ENCODE results near the gene SHROOM2.

Gene SHROOM2

GRCh38 chrX:9957743-9958142, 171.5 kb downstream of the SHROOM2 start:
- no peak for FAIRE-seq
- TF ChIP-seq TAF1 (IDR thresholded peaks at IDR 0.05; ENCODE audit: low read depth, low read length), result no peak
- TF ChIP-seq PAX5 (IDR thresholded peaks at IDR 0.05; ENCODE audit: insufficient read depth, low read length, severe bottlenecking), result no peak
- TF ChIP-seq SPI1 (IDR thresholded peaks at IDR 0.05; ENCODE audit: low read depth, low read length), result no peak
- no peak for TF ChIP-seq POU2F2 (IDR thresholded peaks at IDR 0.05; ENCODE audit: low read depth, low read length)
- no peak for TF ChIP-seq POLR2A (IDR thresholded peaks at IDR 0.05; ENCODE audit: low read depth, low read length)
- no peak for TF ChIP-seq POLR2AphosphoS5 (IDR thresholded peaks at IDR 0.05; ENCODE audit: low read depth, low read length)
- no peak for DNase-seq (ENCODE audit: insufficient read length, low spot score)

DNA sequence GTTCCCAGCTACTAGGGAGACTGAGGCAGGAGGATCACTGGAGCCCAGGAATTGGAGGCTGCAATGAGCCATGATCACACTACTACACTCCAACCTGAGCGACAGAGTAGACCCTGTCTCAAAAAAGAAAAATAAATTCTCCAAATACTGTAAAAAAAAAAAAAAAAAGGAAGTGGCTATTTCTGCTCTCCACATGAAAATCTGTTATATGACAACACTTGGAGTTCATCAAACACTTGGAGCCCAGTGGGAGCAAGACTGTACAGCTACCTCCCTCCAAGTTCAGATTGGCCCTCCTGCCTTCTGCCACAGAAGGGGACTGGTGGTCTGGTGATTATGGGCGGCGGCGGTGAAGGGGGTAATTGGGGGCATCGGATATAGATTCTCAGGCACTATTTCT, 172.0 kb downstream of the SHROOM2 start:
- TF ChIP-seq TAF1 (IDR thresholded peaks at IDR 0.05; ENCODE audit: low read depth, low read length) (no peak), POLR2A (IDR thresholded peaks at IDR 0.05; ENCODE audit: low read depth, low read length) (no peak), POLR2AphosphoS5 (IDR thresholded peaks at IDR 0.05; ENCODE audit: low read depth, low read length) (no peak), SPI1 (IDR thresholded peaks at IDR 0.05; ENCODE audit: low read depth, low read length) (peak; percentile 33), POU2F2 (IDR thresholded peaks at IDR 0.05; ENCODE audit: low read depth, low read length) (no peak), PAX5 (IDR thresholded peaks at IDR 0.05; ENCODE audit: insufficient read depth, low read length, severe bottlenecking) (no peak)

DNA sequence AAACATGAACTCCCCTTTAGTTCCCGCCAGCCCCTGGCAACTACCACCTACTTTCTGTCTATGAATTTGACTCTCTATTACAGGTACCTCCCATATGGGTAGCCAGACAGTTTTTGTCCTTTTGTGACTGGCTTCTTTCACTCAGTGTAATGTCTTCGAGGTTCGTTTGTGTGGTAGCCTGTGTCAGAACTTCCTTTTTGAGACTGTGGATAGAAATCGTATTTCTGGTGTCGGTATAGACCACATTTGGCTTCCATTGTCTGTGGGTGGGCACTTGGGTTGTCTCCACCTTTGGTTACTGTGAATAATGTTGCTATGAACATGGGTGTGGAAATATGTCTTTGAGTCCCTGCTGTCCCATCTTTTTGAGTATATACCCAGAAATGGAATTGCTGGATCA, 175.5 kb downstream of the SHROOM2 start:
- no peak for DNase-seq (ENCODE audit: insufficient read length, low spot score)
- FAIRE-seq, result no peak
- TF ChIP-seq PAX5 (IDR thresholded peaks at IDR 0.05; ENCODE audit: insufficient read depth, low read length, severe bottlenecking) (no peak), POLR2A (IDR thresholded peaks at IDR 0.05; ENCODE audit: low read depth, low read length) (no peak), POLR2AphosphoS5 (IDR thresholded peaks at IDR 0.05; ENCODE audit: low read depth, low read length) (no peak), TAF1 (IDR thresholded peaks at IDR 0.05; ENCODE audit: low read depth, low read length) (no peak), SPI1 (IDR thresholded peaks at IDR 0.05; ENCODE audit: low read depth, low read length) (no peak), POU2F2 (IDR thresholded peaks at IDR 0.05; ENCODE audit: low read depth, low read length) (no peak)

More for the DNA sequence above, 172.0 kb downstream of the SHROOM2 start:
- FAIRE-seq, result no peak
- no peak for DNase-seq (ENCODE audit: insufficient read length, low spot score)

DNA sequence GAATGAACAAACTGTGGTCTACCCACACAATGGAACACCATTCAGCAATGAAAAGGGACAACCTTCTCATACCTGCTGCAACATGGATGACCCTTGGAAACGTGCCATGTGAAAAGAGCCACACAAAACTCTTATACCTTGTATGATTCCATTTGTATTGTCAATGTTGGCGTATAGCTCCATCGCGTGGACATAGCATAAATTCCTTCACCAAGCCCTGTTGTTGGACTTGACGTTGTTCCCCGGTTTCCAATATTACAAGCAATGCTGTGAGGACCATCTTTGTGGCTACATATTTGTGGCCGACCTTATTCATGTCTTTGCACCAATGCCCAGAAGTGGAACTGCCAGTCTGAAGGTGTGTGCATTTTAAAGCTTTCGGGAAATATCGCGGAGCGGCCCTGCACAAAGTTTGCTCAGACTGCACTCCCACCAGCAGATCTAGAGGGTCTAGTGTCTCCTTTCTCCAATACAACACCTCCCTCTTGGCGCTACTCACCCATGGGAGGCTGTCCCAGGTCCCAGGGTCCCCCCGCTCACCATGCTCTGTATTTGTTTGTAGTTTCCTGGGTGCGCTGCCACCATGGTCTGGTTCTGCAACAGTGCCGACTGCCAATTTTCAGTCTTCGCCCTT, 180.7 kb downstream of the SHROOM2 start, which contains the start of gene CLDN34:
Gene CLDN34 (plus strand): TSS at position 584 of the 634 bp plus-strand sequence. CDS start 0 bp downstream, at position 584.
- FAIRE-seq, result no peak
- TF ChIP-seq POLR2AphosphoS5 (IDR thresholded peaks at IDR 0.05; ENCODE audit: low read depth, low read length) (no peak), POLR2A (IDR thresholded peaks at IDR 0.05; ENCODE audit: low read depth, low read length) (no peak), SPI1 (IDR thresholded peaks at IDR 0.05; ENCODE audit: low read depth, low read length) (no peak), POU2F2 (IDR thresholded peaks at IDR 0.05; ENCODE audit: low read depth, low read length) (no peak), TAF1 (IDR thresholded peaks at IDR 0.05; ENCODE audit: low read depth, low read length) (no peak), PAX5 (IDR thresholded peaks at IDR 0.05; ENCODE audit: insufficient read depth, low read length, severe bottlenecking) (no peak)
- DNase-seq (ENCODE audit: insufficient read length, low spot score), result no peak

DNA sequence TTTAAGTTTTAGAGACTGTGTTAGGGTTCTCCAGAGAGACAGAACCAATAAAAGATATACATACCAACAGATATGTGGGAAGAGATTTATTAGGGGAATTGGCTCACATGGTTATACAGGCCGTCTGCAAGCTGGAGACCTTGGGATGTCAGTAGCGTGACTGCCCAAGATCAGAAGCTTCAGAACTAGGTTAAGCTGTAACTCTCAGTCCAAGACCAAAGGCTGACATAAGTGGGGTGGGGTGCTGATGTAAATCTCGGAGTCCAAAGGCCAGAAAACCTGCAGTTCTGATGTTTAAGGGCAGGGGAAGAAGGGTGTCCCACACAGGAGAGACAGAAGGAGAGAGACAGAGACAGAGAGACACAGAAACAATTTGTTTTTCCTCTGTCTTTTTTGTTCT, 191.4 kb downstream of the SHROOM2 start:
- FAIRE-seq, result no peak
- no peak for TF ChIP-seq POLR2A (IDR thresholded peaks at IDR 0.05; ENCODE audit: low read depth, low read length)
- DNase-seq (ENCODE audit: insufficient read length, low spot score), result no peak

DNA sequence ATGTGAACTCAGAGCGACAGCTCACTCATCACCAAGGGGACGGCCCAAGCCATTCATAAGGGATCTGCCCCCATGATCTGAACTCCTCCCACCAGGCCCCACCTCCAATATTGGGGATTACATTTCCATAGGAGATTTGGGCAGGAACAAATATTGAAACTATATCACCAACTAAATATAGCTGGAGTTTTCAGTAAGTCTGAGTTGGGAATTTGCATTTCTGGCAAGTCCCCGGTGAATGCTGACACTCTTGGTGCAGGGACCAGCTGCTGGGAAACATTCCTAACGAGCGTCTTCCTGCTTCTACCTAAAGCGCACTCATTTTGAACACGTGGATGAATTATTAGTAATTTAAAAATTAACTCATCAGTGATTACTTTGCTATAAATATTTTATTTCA, 194.2 kb downstream of the SHROOM2 start:
- no peak for DNase-seq (ENCODE audit: insufficient read length, low spot score)
- no peak for FAIRE-seq
- no peak for TF ChIP-seq POU2F2 (IDR thresholded peaks at IDR 0.05; ENCODE audit: low read depth, low read length)
- no peak for TF ChIP-seq POLR2AphosphoS5 (IDR thresholded peaks at IDR 0.05; ENCODE audit: low read depth, low read length)
- no peak for TF ChIP-seq POLR2A (IDR thresholded peaks at IDR 0.05; ENCODE audit: low read depth, low read length)
- TF ChIP-seq SPI1 (IDR thresholded peaks at IDR 0.05; ENCODE audit: low read depth, low read length), result no peak
- TF ChIP-seq TAF1 (IDR thresholded peaks at IDR 0.05; ENCODE audit: low read depth, low read length), result no peak
- no peak for TF ChIP-seq PAX5 (IDR thresholded peaks at IDR 0.05; ENCODE audit: insufficient read depth, low read length, severe bottlenecking)

DNA sequence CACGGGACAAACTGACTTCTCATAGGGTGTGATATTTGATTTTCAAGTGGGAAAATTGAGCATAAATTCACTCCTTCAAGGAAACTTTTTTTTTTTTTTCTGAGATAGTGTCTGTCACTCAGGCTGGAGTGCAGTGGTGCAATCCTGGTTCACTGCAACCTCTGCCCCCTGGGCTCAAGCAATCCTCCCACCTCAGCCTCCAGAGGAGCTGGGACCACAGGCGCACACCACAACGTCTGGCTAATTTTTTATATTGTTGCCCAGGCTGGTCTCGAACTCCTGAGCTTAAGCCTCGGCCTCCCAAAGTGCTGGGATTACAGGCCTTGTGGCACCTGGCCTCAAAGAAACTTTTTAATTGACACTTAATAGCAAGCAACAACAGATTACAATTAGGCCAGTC, 194.7 kb downstream of the SHROOM2 start:
- FAIRE-seq (peak; percentile 69), DNase-seq (ENCODE audit: insufficient read length, low spot score) (no peak)
- no peak for TF ChIP-seq SPI1 (IDR thresholded peaks at IDR 0.05; ENCODE audit: low read depth, low read length)
- no peak for TF ChIP-seq POLR2AphosphoS5 (IDR thresholded peaks at IDR 0.05; ENCODE audit: low read depth, low read length)
- TF ChIP-seq POU2F2 (IDR thresholded peaks at IDR 0.05; ENCODE audit: low read depth, low read length), result no peak
- TF ChIP-seq PAX5 (IDR thresholded peaks at IDR 0.05; ENCODE audit: insufficient read depth, low read length, severe bottlenecking), result no peak
- TF ChIP-seq POLR2A (IDR thresholded peaks at IDR 0.05; ENCODE audit: low read depth, low read length), result no peak
- no peak for TF ChIP-seq TAF1 (IDR thresholded peaks at IDR 0.05; ENCODE audit: low read depth, low read length)

- no peak for TF ChIP-seq POLR2AphosphoS5 (IDR thresholded peaks at IDR 0.05; ENCODE audit: low read depth, low read length)
- TF ChIP-seq TAF1 (IDR thresholded peaks at IDR 0.05; ENCODE audit: low read depth, low read length), result no peak
- TF ChIP-seq POLR2A (IDR thresholded peaks at IDR 0.05; ENCODE audit: low read depth, low read length), result no peak
- TF ChIP-seq PAX5 (IDR thresholded peaks at IDR 0.05; ENCODE audit: insufficient read depth, low read length, severe bottlenecking), result no peak
- no peak for TF ChIP-seq SPI1 (IDR thresholded peaks at IDR 0.05; ENCODE audit: low read depth, low read length)
- peak; percentile 20 for FAIRE-seq
- no peak for DNase-seq (ENCODE audit: insufficient read length, low spot score)
Observed at GRCh38 chrX:9983441-9983840, 197.2 kb downstream of the SHROOM2 start.

GRCh38 chrX:9983846-9984245, 197.6 kb downstream of the SHROOM2 start:
- TF ChIP-seq PAX5 (IDR thresholded peaks at IDR 0.05; ENCODE audit: insufficient read depth, low read length, severe bottlenecking) (no peak), TAF1 (IDR thresholded peaks at IDR 0.05; ENCODE audit: low read depth, low read length) (no peak), POU2F2 (IDR thresholded peaks at IDR 0.05; ENCODE audit: low read depth, low read length) (no peak), POLR2A (IDR thresholded peaks at IDR 0.05; ENCODE audit: low read depth, low read length) (no peak), SPI1 (IDR thresholded peaks at IDR 0.05; ENCODE audit: low read depth, low read length) (no peak), POLR2AphosphoS5 (IDR thresholded peaks at IDR 0.05; ENCODE audit: low read depth, low read length) (no peak)
- no peak for DNase-seq (ENCODE audit: insufficient read length, low spot score)
- no peak for FAIRE-seq

- DNase-seq (ENCODE audit: insufficient read length, low spot score) (no peak), FAIRE-seq (no peak)
- TF ChIP-seq TAF1 (IDR thresholded peaks at IDR 0.05; ENCODE audit: low read depth, low read length) (no peak), POLR2A (IDR thresholded peaks at IDR 0.05; ENCODE audit: low read depth, low read length) (no peak), SPI1 (IDR thresholded peaks at IDR 0.05; ENCODE audit: low read depth, low read length) (no peak), POLR2AphosphoS5 (IDR thresholded peaks at IDR 0.05; ENCODE audit: low read depth, low read length) (no peak), PAX5 (IDR thresholded peaks at IDR 0.05; ENCODE audit: insufficient read depth, low read length, severe bottlenecking) (no peak), POU2F2 (IDR thresholded peaks at IDR 0.05; ENCODE audit: low read depth, low read length) (no peak)
Observed at GRCh38 chrX:9988762-9989161, 202.5 kb downstream of the SHROOM2 start.
